AG09309 (cell line): Measurements from ENCODE around the gene MS4A15.

ENCODE experiments used
- DNase-seq: peaks from one replicate; pipeline ENCODE4 v3.0.0-alpha.2; 2010; ENCODE audit warnings: low read depth
- H3K4me3 ChIP-seq: 2 replicates; pipeline ENCODE4 v1.5.1; 2011; ENCODE audit warnings: mild to moderate bottlenecking, low read depth, low read length, moderate library complexity; ENCODE audit not compliant: control insufficient read depth
- TF ChIP-seq, protein P1 (sequence below): IDR thresholded peaks from 2 replicates; pipeline ENCODE4 v1.5.1; 2011; ENCODE audit warnings: mild to moderate bottlenecking, low read depth, low read length, inconsistent platforms; ENCODE audit not compliant: insufficient read depth, control insufficient read depth; ENCODE audit errors: missing control alignments

Gene MS4A15

DNA sequence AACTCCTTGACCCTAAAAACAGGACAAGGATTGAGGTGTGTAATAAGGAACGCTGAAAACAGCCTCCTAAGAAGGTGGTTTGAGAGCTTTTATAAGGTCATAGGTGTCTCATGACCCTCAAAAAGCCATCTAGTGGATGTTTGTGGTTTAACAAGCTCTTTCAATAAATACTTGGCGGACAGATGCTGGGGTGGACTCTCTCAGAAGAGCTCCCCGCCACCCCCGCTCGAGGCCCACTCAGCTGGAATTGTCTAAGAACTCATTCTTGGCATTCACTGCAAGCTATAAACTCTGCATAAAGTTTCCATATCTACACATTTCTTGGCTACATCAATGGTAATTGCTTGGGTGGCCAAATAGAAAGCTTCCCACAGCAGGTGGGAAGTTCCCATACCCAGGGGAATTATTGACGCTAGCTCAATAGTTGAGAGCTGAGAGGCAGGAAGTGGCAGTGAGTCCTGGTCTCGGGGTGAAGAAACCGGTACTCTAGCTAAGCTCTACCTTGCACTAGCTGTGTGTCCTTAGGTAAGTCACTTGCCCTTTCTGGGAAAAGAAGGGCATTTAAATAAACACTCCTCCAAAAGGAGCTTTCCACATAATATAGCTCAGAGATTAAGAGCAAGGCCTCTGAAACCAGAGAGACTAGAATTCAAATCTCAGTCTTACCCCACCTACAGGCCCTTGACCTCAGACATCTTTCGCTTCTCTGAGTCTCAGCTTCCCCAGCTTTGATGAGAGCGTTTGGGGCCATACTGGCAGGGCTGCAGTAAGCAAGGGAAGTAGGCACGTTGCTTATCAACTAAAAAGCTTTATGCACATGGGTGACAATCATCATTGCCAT is 6.4 kb downstream of the MS4A15 start:
- H3K4me3 ChIP-seq: no peak overlapping the region
- TF ChIP-seq, protein P1, sequence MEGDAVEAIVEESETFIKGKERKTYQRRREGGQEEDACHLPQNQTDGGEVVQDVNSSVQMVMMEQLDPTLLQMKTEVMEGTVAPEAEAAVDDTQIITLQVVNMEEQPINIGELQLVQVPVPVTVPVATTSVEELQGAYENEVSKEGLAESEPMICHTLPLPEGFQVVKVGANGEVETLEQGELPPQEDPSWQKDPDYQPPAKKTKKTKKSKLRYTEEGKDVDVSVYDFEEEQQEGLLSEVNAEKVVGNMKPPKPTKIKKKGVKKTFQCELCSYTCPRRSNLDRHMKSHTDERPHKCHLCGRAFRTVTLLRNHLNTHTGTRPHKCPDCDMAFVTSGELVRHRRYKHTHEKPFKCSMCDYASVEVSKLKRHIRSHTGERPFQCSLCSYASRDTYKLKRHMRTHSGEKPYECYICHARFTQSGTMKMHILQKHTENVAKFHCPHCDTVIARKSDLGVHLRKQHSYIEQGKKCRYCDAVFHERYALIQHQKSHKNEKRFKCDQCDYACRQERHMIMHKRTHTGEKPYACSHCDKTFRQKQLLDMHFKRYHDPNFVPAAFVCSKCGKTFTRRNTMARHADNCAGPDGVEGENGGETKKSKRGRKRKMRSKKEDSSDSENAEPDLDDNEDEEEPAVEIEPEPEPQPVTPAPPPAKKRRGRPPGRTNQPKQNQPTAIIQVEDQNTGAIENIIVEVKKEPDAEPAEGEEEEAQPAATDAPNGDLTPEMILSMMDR: peak; percentile 19
- DNase-seq: no peak

DNA sequence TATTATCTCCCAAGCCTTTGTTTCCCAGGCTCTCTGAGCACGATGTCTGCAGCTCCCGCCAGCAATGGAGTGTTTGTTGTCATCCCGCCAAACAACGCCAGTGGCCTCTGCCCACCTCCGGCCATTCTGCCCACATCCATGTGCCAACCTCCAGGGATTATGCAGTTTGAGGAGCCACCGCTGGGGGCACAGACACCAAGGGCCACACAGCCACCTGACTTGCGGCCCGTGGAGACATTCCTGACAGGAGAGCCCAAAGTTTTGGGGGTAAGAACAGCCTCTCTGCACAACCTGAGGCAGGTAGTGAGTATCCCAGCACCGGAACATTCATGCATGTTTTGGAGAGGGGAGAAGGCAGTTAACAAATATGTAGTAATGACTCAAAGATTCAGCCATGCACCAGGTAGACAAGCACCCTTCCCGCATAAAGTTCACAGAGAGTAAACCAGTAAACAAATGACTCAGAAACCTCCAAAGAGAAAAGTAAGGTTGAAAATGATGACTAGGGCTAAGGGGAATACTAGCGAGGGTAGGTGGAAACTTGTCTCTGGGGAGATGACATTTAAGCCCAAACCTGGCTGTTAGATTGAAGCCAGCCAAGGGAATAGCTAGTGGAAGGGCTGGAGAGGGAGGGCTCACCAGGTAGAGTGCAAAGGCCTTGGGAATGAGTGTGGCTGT is 7.2 kb downstream of the MS4A15 start:
- TF ChIP-seq, protein P1: peak; percentile 7
- DNase-seq: no peak
- H3K4me3 ChIP-seq: no peak overlapping the region

DNA sequence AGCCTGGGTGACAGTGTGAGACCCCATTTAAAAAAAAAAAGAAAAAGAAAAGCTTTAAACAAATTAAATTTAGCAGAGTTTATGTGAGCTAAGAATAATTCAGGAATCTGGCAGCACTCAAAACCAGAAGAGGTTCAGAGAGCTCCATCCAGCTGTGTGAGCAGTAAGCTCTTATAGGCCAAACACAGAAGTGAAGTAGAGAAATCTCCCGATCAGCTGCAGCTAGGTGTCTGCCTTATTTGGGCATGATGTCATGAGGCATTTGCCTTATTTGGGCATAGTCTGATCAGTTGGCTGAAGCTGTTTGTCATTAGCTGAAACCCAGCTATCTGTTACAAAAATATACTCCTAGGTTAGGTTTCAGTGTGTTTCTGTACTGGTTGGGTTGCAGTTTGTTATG is 8.2 kb downstream of the MS4A15 start:
- no peak for DNase-seq
- H3K4me3 ChIP-seq: no peak overlapping the region
- TF ChIP-seq, protein P1: no peak

DNA sequence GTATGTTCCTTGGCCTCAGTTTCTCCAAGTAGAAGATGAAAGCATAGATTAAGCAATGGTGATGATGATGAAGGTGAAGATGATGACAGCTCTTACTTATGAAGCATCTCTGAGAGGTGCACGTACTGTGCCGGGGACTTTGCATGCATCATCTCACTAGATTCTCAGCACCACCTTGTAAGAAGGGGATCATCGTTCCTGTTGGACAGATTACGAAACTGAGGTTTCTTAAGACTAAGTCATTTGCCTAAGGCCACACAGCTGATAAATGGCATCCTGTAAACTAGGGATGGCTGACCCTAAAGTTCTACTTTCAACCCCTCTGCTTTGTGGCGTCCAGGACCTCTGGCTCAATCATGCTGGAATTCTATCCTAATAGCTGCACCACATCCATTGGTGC is 8.7 kb downstream of the MS4A15 start:
- no peak overlapping the region for H3K4me3 ChIP-seq
- DNase-seq: no peak
- TF ChIP-seq, protein P1: no peak

DNA sequence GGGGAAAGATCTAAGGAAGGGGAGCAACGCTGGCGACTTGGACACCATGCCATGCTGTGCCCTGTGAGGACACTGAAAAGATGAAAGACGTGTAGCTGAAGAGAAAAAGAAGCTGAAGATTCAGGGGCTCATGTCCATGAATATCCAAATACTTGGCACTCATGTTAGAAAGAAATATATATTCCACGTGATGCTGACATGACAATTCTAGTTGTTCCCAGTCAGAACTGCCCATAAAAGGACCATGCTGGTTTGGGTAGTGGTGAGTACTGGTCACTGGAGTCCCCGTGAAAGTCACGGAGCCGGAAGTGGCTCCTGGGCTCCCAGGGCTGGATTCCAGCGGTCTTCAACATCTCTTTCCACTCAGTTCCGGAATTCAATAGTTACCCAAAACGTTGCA is 9.9 kb downstream of the MS4A15 start:
- no peak for DNase-seq
- TF ChIP-seq, protein P1: no peak

DNA sequence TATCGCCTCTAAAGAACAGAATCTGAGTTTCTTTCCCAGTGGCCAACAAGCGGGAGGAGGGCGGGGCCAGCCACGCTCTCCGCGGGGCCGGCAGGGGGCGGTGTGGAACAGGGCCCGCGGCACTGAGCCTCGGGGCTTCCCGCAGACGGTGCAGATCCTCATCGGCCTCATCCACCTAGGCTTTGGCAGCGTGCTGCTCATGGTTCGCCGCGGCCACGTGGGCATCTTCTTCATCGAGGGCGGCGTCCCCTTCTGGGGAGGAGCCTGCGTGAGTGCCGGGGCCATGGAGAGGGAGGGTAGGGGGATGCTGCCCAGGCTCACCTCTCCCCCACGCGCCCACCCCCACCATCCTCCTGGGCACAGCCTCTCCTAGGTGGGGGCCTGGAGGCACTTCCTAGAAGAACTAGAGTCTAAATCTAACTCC is 10.7 kb downstream of the MS4A15 start:
- H3K4me3 ChIP-seq: no peak overlapping the region
- TF ChIP-seq, protein P1: peak; percentile 31
- no peak for DNase-seq

More for the DNA sequence above, 9.9 kb downstream of the MS4A15 start:
- no peak overlapping the region for H3K4me3 ChIP-seq
